A204.1 (cell line): ENCODE results near the gene KCNH4.

ENCODE experiments used
- FAIRE-seq: peaks from 2 replicates; lab custom pipeline; 2012; peaks lifted over from hg19 to GRCh38; lab: Jason Lieb, UNC

Gene KCNH4

GRCh38 chr17:42116705-42117396, 64.1 kb downstream of the KCNH4 start:
- FAIRE-seq: peak; percentile 39

DNA sequence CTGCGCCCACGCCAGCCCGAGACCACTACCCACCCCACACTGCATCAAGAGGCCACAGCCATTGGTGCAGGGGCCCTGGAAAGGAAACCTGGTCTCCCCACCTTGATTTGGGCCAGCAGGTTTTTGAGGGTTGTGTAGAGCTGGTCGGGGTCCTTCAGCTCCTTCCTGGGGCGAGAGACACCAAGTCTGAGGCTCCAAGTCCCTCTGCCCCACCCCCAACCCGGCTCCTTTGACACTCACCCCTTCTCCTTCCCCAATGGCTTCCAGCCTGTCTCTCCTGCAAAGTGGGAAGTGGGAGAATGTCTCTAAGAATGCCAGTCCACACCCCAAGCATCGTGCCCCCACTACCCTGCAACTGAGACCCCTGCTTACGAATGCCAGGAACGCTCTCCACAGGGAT, 66.8 kb downstream of the KCNH4 start:
- FAIRE-seq: no peak

DNA sequence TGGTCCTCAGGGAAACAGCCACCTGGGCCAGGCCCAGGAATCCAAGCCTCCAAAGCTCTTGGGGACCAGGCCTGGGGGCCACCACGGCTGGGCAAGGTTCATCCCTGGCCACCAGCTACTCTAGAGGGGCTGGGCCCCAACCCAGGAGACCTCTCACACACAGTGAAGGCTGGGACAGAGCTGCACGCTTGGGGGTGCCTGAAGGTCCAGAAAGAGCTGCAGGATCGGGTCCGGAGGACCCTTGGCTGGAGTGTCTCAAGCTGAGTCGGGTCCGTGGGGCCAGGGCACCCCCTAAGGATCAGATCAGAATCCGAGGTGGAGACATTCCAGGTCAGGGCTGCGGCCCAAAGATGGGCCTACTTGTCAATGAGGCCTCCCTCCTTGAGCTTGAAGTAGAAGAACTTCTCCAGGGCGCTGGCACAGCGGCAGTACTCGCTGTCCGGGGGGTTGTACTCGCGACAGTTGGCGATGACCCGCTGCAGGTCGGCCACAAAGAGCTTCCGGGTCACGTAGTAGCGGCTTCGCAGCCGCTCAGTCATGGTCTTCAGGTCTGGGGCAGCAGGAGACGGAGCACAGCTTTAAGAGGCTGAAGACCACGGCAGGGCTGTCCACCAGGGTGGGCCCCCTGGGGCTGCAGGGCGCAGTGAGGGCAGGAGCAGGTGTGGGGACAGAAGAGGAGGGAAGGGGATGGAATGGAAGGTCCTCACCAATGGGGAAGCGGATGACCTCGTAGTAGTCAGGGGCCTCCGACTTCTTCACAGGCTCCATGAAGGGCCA, 67.5 kb downstream of the KCNH4 start:
- FAIRE-seq: no peak

- peak; percentile 94 for FAIRE-seq
Observed at GRCh38 chr17:42112552-42113176, 68.3 kb downstream of the KCNH4 start, which contains the start of gene DHX58. Gene DHX58, minus strand, starts transcription at chr17:42112714. Its CDS starts 822 bp downstream, at chr17:42111892.

GRCh38 chr17:42111871-42112551, 68.9 kb downstream of the KCNH4 start:
- no peak for FAIRE-seq

DNA sequence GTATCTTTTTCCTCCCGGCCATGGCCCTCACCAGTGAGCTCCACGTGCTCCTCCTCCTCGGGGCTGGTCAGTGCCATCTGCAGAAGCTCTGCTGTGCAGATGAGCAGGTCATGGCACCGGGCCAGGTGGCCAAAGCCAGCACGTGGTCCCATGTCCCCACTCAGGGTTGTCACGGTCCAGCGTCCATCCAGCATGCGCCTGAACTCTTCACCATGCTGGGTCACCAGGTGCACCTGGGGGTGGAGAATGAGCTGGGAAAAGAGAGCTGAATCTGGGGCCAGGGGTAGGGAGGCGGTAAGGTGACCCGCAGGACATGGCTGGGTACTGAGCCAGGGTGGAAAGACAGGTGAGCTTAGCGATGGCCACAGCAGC, 69.7 kb downstream of the KCNH4 start:
- FAIRE-seq: no peak

GRCh38 chr17:42110301-42111264, 70.4 kb downstream of the KCNH4 start:
- FAIRE-seq: no peak

GRCh38 chr17:42109086-42109485, 71.9 kb downstream of the KCNH4 start:
- FAIRE-seq: no peak

DNA sequence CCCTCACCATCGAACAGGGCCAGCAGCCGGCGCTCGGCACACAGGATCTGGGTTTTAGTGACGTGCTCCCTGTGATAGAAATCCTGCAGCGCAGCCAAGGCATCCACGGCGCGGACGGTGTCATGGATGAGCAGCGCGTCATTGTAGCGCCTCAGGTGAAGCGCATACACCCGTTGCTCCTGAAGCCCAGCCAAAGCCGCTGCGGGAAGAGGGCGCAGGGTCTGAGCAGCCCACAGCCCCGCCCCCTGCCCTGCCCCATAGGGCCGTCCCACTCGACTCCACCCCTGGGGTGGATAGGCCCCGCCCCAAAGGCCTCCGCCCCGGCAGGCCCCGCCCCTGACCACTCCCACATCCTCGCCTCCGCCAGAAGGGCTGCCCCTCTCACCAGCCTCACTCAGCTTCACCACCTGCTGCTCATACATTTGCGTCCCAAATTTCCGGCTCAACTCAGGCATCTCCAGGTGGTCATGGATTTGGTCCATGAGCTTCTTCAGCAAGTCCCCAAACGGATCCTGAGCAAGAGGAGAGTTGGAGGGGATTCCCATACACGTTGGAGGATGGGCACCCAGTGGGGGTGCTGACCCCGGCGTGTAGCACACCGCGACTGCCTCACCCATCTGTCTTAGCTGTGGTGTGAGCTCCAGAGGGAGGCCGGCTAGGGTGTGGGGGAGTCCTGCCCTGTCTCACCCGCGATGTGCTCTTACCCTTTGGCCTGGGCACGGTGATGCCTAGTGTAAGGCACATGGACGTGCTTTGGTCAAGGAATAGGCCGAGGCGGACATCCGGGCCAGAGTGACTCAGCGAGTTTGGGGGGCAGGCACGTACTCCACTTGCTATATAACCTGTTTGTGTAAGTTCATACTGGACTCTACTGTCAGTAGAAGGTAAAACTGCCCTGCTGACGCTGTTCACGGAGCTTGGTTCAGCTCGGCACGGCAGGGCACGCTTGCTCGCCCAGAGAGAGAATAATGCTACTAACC, 73.1 kb downstream of the KCNH4 start:
- FAIRE-seq: no peak

DNA sequence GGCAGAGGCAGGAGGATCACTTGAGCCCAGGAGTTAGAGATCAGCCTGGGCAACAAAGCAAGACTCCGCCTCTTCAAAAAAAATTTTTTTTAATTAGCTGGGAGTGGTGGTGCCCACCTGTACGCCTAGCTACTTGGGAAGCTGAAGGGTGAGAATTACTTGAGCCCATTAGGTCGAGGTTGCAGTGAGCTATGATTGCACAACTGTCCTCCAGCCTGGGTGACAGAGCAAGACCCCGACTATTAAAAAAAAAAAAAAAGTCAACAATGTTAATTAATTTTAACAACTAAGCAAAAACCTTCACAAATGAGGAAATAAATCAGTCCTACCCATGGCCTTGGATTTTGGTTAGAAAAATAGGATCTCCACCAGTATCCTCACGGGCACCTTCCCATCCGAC, 73.8 kb downstream of the KCNH4 start:
- FAIRE-seq: no peak
